B cell (primary cell): ENCODE data around the gene GYPC. TPM values are rescaled to one million over a fixed set of nuclear protein-coding genes. Genes with fewer than 3 reads are reported as not detected.

Source experiments
- ATAC-seq: fragments of 200-7000 bp; cut with Tn5 transposase; one replicate; pipeline ENCODE4 v1.10.0; 2021; ENCODE audit warnings: low read depth, mild to moderate bottlenecking, moderate number of reproducible peaks, moderate library complexity
- CTCF ChIA-PET: fragments of 350-600 bp; sonication (Branson Sonifier 250); formaldehyde crosslinking; loops from one replicate; lab custom pipeline; 2021; ENCODE audit warnings: antibody characterized with exemption, inconsistent platforms; lab: Charles Lee
- POLR2A ChIA-PET: fragments of 350-600 bp; sonication (Branson Sonifier 250); formaldehyde crosslinking; loops from one replicate; lab custom pipeline; 2021; ENCODE audit warnings: antibody characterized with exemption; lab: Charles Lee
- DNase-seq: peaks from one replicate; pipeline ENCODE4 v3.0.0; 2013
- H2AFZ ChIP-seq: 2 replicates; pipeline ENCODE4 v1.6.1; 2012; ENCODE audit warnings: mild to moderate bottlenecking, low read depth, low read length; ENCODE audit not compliant: insufficient read depth, poor library complexity, severe bottlenecking
- H3K27ac ChIP-seq, 2 donors: 1 replicate in 1 of 2; 2 replicates in 1 of 2; pipeline ENCODE4 v1.5.1; 2012 to 2013; ENCODE audit warnings: low read length in 2 of 2, mild to moderate bottlenecking in 2 of 2, moderate library complexity in 1 of 2
- H3K27me3 ChIP-seq, 4 experiments: fragments of 200-600 bp in 1 of 4; sonication (generic) in 1 of 4; replicated peaks in 1 of 4; 1 replicate in 2 of 4; 2 replicates in 2 of 4; pipeline versions ENCODE4 v1.6.1 to v1.7.0; 2013 to 2016; ENCODE audit warnings: low read length in 3 of 4, mild to moderate bottlenecking in 2 of 4, mixed read lengths in 1 of 4, moderate library complexity in 1 of 4; ENCODE audit not compliant: insufficient read depth in 4 of 4, control insufficient read depth in 3 of 4; ENCODE audit errors: control extremely low read depth in 1 of 4
- H3K36me3 ChIP-seq, 2 experiments: replicated peaks in 1 of 2; 1 replicate in 1 of 2; 2 replicates in 1 of 2; pipeline versions ENCODE4 v1.6.1 to v1.7.1; 2013; ENCODE audit warnings: low read length in 1 of 2; ENCODE audit not compliant: insufficient read depth in 2 of 2, control insufficient read depth in 1 of 2; ENCODE audit errors: control extremely low read depth in 1 of 2, extremely low read depth in 1 of 2
- H3K4me1 ChIP-seq, 2 donors: fragments of 200-600 bp in 1 of 2; sonication (generic) in 1 of 2; 1 replicate in 1 of 2; 2 replicates in 1 of 2; pipeline versions ENCODE4 v1.5.1 to v1.6.1; 2013 to 2017; ENCODE audit warnings: low read length in 2 of 2; ENCODE audit not compliant: control insufficient read depth in 2 of 2, insufficient read depth in 2 of 2
- H3K4me2 ChIP-seq: replicated peaks from 2 replicates; pipeline ENCODE3; 2012; ENCODE audit warnings: mild to moderate bottlenecking, low read depth, low read length; ENCODE audit not compliant: poor library complexity, severe bottlenecking
- H3K4me3 ChIP-seq, 5 experiments: fragments of 200-600 bp in 1 of 5; sonication (generic) in 1 of 5; 1 replicate in 3 of 5; 2 replicates in 2 of 5; pipeline versions ENCODE4 v1.5.1 to v1.7.0; 2011 to 2016; ENCODE audit warnings: low read length in 4 of 5, mild to moderate bottlenecking in 4 of 5, low read depth in 2 of 5, control low read depth in 1 of 5, moderate library complexity in 1 of 5; ENCODE audit not compliant: insufficient read depth in 1 of 5; ENCODE audit errors: control extremely low read depth in 1 of 5, extremely low read depth in 1 of 5
- H3K79me2 ChIP-seq: fragments of 200-600 bp; sonication (generic); one replicate; pipeline ENCODE4 v1.6.0; 2016; ENCODE audit warnings: low read length; ENCODE audit not compliant: control insufficient read depth, insufficient read depth
- H3K9ac ChIP-seq: fragments of 200-600 bp; sonication (generic); 2 replicates; pipeline ENCODE4 v1.6.1; 2017; ENCODE audit warnings: mild to moderate bottlenecking, low read length, moderate library complexity
- H3K9me3 ChIP-seq, 3 donors: one replicate each; pipeline versions ENCODE4 v1.6.1 to v1.7.1; 2013; ENCODE audit warnings: low read length in 2 of 3; ENCODE audit not compliant: control insufficient read depth in 2 of 3, insufficient read depth in 1 of 3; ENCODE audit errors: control extremely low read depth in 1 of 3
- H4K20me1 ChIP-seq: 2 replicates; pipeline ENCODE4 v1.6.0; 2012; ENCODE audit warnings: mild to moderate bottlenecking, low read length; ENCODE audit not compliant: insufficient read depth, control insufficient read depth, poor library complexity, severe bottlenecking
- H3K27ac Mint-ChIP-seq: one replicate; pipeline ENCODE4 v1.8.0; 2021; ENCODE audit warnings: mixed read lengths
- H3K27me3 Mint-ChIP-seq: one replicate; pipeline ENCODE4 v1.8.0; 2021; ENCODE audit warnings: mixed read lengths
- H3K4me1 Mint-ChIP-seq: one replicate; pipeline ENCODE4 v1.8.0; 2021; ENCODE audit warnings: mixed read lengths
- H3K4me3 Mint-ChIP-seq: one replicate; pipeline ENCODE4 v1.8.0; 2021; ENCODE audit warnings: mixed read lengths
- H3K9me3 Mint-ChIP-seq: one replicate; pipeline ENCODE4 v1.8.0; 2022; ENCODE audit warnings: mixed read lengths; ENCODE audit not compliant: insufficient read depth
- CTCF ChIP-seq: fragments of 200-600 bp; IDR thresholded peaks from one replicate; pipeline ENCODE4 v1.8.0; 2022; ENCODE audit warnings: antibody characterized with exemption, mild to moderate bottlenecking
- EZH2 ChIP-seq: IDR thresholded peaks from 2 replicates; pipeline ENCODE4 v1.6.1; 2012; ENCODE audit warnings: borderline replicate concordance, low read depth, mild to moderate bottlenecking, moderate library complexity, low read length; ENCODE audit not compliant: insufficient read depth, poor library complexity, severe bottlenecking
- WGBS: methylation state at CpG from one replicate; pipeline ENCODE4 v1.1.5; 2013; ENCODE audit warnings: missing lambda C conversion rate; ENCODE audit not compliant: insufficient coverage; 5-methylcytosine and 5-hydroxymethylcytosine counted together
- intact Hi-C: fragments of 100-400 bp; cut with micrococcal nuclease; formaldehyde crosslinking; loops from one replicate; pipeline ENCODE4 v1.10.0; 2022
- polyA plus RNA-seq: library from polyadenylated mRNA; depleted of rRNA; stranded (reverse); fragments of >200 nt; gene quantifications from 2 replicates; pipeline ENCODE4 v1.2.3, GENCODE V29; 2012
- total RNA-seq, 2 donors: library from RNA; stranded (reverse); fragments of 120-200 nt in 1 of 2; gene quantifications; 1 replicate in 1 of 2; 2 replicates in 1 of 2; pipeline versions ENCODE4 v1.2.3 to v1.2.4, GENCODE V29; 2013 to 2022

GYPC gene
- total and polyA plus RNA-seq, 2 donors (not counting 1 experiment from before 2014, with no cell fraction given) = 48.8 to 111 TPM

DNA sequence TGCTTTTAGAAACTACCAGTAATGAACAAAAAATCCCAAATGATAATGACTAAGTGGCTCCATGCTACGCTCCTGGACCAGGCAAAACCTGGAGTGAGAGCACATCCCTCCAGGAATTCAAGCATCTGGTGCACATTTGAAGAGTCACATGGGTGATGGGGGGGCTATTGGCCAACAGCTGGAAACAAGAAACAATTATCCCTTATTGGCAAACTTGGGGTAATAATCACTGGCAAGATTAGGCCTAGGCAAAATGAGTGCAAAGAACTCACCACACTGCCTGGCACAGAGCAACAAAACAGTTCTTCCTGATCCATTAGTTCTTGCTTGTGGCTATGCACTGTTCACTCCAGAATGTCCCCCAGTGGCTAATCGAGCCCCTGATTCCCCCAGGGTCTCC lies 66.1 kb downstream of the GYPC start:
- Histone ChIP-seq H3K4me1 (peaks cover 0 to 9% of the 10 kb centered on the region in 2 donors), H3K27me3 (no peaks in the 10 kb centered on the region), H3K4me3 (no peak overlapping the region), H3K36me3 (no peaks in the 10 kb centered on the region), H3K79me2 (no peaks in the 10 kb centered on the region), H2AFZ (no peak overlapping the region), H3K9me3 (peaks cover 0 to 10% (median 4%) of the 10 kb centered on the region in 3 donors), H4K20me1 (no peaks in the 10 kb centered on the region), H3K27ac (no peak overlapping the region), H3K4me2 (no peak overlapping the region), H3K9ac (no peak overlapping the region)
- ATAC-seq (no peak), DNase-seq (no peak)
- H3K27ac Mint-ChIP-seq = no peak overlapping the region
- ChIA-PET POLR2A (no interaction called here), CTCF (no interaction called here)
- TF ChIP-seq EZH2 (no peak), CTCF (no peak)
- peaks cover 13% of the 10 kb centered on the region for H3K9me3 Mint-ChIP-seq
- H3K27me3 Mint-ChIP-seq = peaks cover 25% of the 10 kb centered on the region
- intact Hi-C loops = no loop called here
- 14% methylated on average over 1 of the region's 2 CpGs for WGBS
- H3K4me1 Mint-ChIP-seq = peaks cover 6% of the 10 kb centered on the region
- H3K4me3 Mint-ChIP-seq = no peak overlapping the region

DNA sequence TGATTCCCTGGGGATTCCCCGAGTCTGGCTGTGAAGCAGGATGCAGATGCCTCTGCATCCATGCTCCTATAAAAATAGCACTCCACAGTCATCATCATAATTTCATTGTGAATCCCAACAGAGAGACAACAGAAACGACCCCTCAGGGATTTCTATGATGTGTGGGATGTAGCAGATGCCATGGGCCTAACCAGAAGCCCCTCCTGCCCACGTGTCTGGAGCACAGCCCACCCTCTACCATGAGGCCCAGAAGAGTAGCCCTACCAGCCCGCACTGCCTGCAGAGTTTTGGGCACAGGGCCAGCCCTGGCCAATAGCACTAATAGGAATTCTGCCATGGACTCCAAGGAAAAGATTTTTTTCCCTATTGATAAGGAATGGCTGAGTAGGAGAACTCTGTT lies 66.6 kb downstream of the GYPC start:
- Mint-ChIP-seq H3K9me3 (peaks cover 13% of the 10 kb centered on the region), H3K27me3 (peaks cover 25% of the 10 kb centered on the region), H3K4me3 (no peak overlapping the region), H3K4me1 (peaks cover 6% of the 10 kb centered on the region), H3K27ac (no peak overlapping the region)
- Histone ChIP-seq H3K9ac (no peak overlapping the region), H3K36me3 (no peaks in the 10 kb centered on the region), H3K4me3 (no peak overlapping the region), H3K27me3 (no peaks in the 10 kb centered on the region), H4K20me1 (no peaks in the 10 kb centered on the region), H2AFZ (no peak overlapping the region), H3K4me2 (no peak overlapping the region), H3K9me3 (peaks cover 0 to 10% (median 4%) of the 10 kb centered on the region in 3 donors), H3K27ac (no peak overlapping the region), H3K4me1 (peaks cover 0 to 9% of the 10 kb centered on the region in 2 donors), H3K79me2 (no peaks in the 10 kb centered on the region)
- DNase-seq (no peak), ATAC-seq (no peak)
- ChIA-PET CTCF (no interaction called here), POLR2A (no interaction called here)
- TF ChIP-seq EZH2 = no peak
- TF ChIP-seq CTCF = no peak
- intact Hi-C loops = no loop called here
- WGBS = 67% methylated on average over 3 of the region's 4 CpGs
